ENCODE measurements around the gene CLDN24. TPM values are rescaled to one million over a fixed set of nuclear protein-coding genes. Genes with fewer than 3 reads are reported as not detected.

The CLDN24 gene
- not detected for total RNA-seq

DNA sequence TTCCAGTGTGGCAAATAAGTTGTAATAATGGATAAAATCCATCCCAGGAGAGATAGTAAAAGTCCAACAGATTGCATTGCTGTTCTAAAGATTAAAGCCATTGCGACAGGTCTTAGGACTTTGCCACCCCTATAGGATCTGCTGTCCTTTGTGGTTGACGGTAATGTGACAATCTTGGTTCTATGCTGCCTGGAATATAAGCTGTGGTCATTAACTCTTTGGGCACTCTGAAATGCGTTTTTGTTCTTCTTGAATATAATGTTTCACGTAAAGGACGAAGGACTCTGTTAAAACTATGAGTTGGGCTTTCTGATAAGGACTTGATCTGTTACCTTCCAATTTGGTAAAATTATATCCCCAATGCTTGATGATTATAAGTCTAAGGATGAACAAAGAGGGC, at the start of gene CLDN24:
Gene CLDN24 (minus strand): TSS at position 101 of the 400 bp plus-strand sequence. CDS start 0 bp downstream, at position 101.
- no peaks in the 10 kb centered on the region for H3K36me3 ChIP-seq
- ATAC-seq (no peak), DNase-seq (no peak)
- no peaks in the 10 kb centered on the region for H3K27me3 ChIP-seq
- in situ Hi-C loops (cut with MboI; ENCODE audit: low sequenced_read_pairs in 4 of 4): loop anchor here in 1 of 4 donors (25.0 kb wide), 1 partner anchor 90 kb away; no protein-coding TSS in a partner anchor
- intact Hi-C loops (cut with DNase I; ENCODE audit: low total_unique reads): no loop called here
- no peak within 1 kb of the TSS for H3K27ac ChIP-seq
- TF ChIP-seq, protein P1, sequence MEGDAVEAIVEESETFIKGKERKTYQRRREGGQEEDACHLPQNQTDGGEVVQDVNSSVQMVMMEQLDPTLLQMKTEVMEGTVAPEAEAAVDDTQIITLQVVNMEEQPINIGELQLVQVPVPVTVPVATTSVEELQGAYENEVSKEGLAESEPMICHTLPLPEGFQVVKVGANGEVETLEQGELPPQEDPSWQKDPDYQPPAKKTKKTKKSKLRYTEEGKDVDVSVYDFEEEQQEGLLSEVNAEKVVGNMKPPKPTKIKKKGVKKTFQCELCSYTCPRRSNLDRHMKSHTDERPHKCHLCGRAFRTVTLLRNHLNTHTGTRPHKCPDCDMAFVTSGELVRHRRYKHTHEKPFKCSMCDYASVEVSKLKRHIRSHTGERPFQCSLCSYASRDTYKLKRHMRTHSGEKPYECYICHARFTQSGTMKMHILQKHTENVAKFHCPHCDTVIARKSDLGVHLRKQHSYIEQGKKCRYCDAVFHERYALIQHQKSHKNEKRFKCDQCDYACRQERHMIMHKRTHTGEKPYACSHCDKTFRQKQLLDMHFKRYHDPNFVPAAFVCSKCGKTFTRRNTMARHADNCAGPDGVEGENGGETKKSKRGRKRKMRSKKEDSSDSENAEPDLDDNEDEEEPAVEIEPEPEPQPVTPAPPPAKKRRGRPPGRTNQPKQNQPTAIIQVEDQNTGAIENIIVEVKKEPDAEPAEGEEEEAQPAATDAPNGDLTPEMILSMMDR (IDR thresholded peaks at IDR 0.05 in 4 of 5, conservative IDR thresholded peaks at IDR 0.05 in 1 of 5): no peak
- TF ChIP-seq POLR2A (IDR thresholded peaks at IDR 0.05): no peak
- no peak within 1 kb of the TSS for H3K4me3 ChIP-seq
- H3K9me3 ChIP-seq: no peaks in the 10 kb centered on the region
- H3K4me1 ChIP-seq: no peaks in the 10 kb centered on the region

DNA sequence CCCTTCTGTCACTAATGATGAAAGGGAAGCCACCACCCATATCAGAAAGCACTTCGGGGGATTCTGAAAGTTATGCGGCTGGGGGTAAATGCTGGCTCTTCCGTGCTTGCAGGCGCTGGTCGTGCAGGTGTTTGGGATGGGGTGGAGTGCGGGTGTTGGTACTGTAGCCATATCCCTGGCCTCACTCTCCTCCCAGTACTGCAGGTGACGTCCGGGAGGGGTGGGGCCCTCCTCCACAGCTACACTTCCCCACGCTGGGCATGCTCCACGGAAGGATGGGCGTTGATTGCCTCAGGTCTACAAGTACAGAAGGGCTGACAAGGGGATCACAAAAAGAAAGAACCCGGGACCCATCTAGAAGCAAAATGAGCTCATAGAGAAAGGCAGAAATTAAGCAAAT, 48.6 kb upstream of the CLDN24 start:
- no peak overlapping the region for H3K27ac ChIP-seq
- H3K36me3 ChIP-seq: no peaks in the 10 kb centered on the region
- no peak for ATAC-seq
- H3K4me3 ChIP-seq: no peak overlapping the region
- intact Hi-C loops (cut with DNase I; ENCODE audit: low total_unique reads) (no loop called here), in situ Hi-C loops (cut with MboI; ENCODE audit: low sequenced_read_pairs in 4 of 4) (no loop called here)
- no peaks in the 10 kb centered on the region for H3K4me1 ChIP-seq
- no peaks in the 10 kb centered on the region for H3K9me3 ChIP-seq
- TF ChIP-seq, protein P1 (IDR thresholded peaks at IDR 0.05 in 4 of 5, conservative IDR thresholded peaks at IDR 0.05 in 1 of 5): no peak
- TF ChIP-seq POLR2A (IDR thresholded peaks at IDR 0.05): no peak
- DNase-seq: no peak
- H3K27me3 ChIP-seq: no peaks in the 10 kb centered on the region

DNA sequence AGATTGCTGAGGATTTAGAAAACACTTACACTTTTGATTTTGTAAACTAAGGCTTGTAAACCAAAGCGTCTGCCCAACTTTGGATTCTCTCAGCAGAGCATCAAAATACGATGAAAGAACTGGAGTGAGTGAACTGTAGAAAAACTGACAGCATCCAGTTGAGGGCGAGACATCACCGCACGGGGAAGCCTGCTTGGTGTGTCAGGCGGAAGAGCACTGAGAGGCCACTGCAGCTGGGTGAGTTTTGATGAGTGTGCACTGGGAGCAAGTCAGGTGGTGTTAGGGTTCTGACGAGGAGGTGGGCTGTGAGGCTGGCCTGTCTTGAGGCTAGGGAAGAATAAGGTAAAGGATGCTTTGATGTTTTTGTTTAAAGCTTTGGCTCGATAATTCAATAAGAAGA, 46.8 kb upstream of the CLDN24 start:
- Histone ChIP-seq H3K9me3 (no peaks in the 10 kb centered on the region), H3K36me3 (no peaks in the 10 kb centered on the region), H3K27me3 (no peaks in the 10 kb centered on the region), H3K4me1 (no peaks in the 10 kb centered on the region), H3K27ac (no peak overlapping the region), H3K4me3 (no peak overlapping the region)
- intact Hi-C loops (cut with DNase I; ENCODE audit: low total_unique reads) (no loop called here), in situ Hi-C loops (cut with MboI; ENCODE audit: low sequenced_read_pairs in 4 of 4) (no loop called here)
- ATAC-seq (no peak), DNase-seq (no peak)
- TF ChIP-seq, protein P1 (IDR thresholded peaks at IDR 0.05 in 4 of 5, conservative IDR thresholded peaks at IDR 0.05 in 1 of 5): no peak
- no peak for TF ChIP-seq POLR2A (IDR thresholded peaks at IDR 0.05)

DNA sequence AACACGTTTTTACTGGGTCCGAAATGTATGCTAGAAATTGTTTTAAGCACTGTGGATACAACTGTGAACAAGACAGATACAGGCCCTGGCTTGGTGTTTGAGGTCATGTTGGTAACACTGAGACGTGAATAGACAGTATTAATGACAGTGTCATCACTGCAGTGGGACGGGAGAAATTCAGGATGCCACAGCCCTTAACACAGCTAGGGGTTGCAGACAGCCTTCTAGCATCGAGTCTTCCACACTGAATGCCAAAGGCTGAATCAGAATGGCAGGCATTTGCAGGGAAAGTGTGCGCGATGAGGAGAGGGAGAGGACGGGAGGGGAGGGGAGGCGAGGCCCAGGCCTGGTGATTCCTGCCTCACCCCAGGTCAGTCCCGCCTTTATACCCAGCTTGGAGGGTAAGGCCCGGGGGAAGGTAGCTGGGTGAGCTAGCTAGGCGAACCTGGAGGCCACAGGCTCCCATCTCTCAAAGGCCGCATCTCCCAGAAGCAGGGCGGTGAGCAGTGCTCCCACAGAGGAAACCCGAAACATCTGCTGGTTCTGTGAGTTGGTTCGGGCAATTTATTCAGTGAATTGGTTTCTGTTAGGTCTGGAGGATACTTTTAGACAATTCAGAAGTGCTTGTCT, 44.1 kb upstream of the CLDN24 start:
- intact Hi-C loops (cut with DNase I; ENCODE audit: low total_unique reads) (no loop called here), in situ Hi-C loops (cut with MboI; ENCODE audit: low sequenced_read_pairs in 4 of 4) (no loop called here)
- no peak for DNase-seq

More for the DNA sequence above, 44.1 kb upstream of the CLDN24 start:
- no peak overlapping the region for H3K4me3 ChIP-seq
- H3K27ac ChIP-seq: no peak overlapping the region
- ATAC-seq: no peak
- TF ChIP-seq, protein P1 (IDR thresholded peaks at IDR 0.05 in 4 of 5, conservative IDR thresholded peaks at IDR 0.05 in 1 of 5): no peak
- TF ChIP-seq POLR2A (IDR thresholded peaks at IDR 0.05): no peak
- no peaks in the 10 kb centered on the region for H3K4me1 ChIP-seq
- no peaks in the 10 kb centered on the region for H3K9me3 ChIP-seq
- no peaks in the 10 kb centered on the region for H3K36me3 ChIP-seq
- no peaks in the 10 kb centered on the region for H3K27me3 ChIP-seq

Data from gastrocnemius medialis (tissue), 4 donors.